ELR (cell line): ENCODE results near the gene RERE.

Source experiments
- DNase-seq: peaks from one replicate; pipeline ENCODE4 v3.0.0-alpha.2; 2015; ENCODE audit warnings: low read depth

RERE gene

GRCh38 chr1:8473891-8474300, 343.5 kb downstream of the RERE start:
- DNase-seq, result no peak

- no peak for DNase-seq
Observed at GRCh38 chr1:8473121-8473875, 344.1 kb downstream of the RERE start.

GRCh38 chr1:8472668-8473067, 344.8 kb downstream of the RERE start:
- no peak for DNase-seq

GRCh38 chr1:8471451-8471850, 346.0 kb downstream of the RERE start:
- no peak for DNase-seq

- no peak for DNase-seq
Observed at GRCh38 chr1:8468751-8469150, 348.7 kb downstream of the RERE start.

- no peak for DNase-seq
Observed at GRCh38 chr1:8467308-8467707, 350.1 kb downstream of the RERE start.

- DNase-seq, result no peak
Observed at GRCh38 chr1:8465692-8466091, 351.7 kb downstream of the RERE start.

- DNase-seq, result no peak
Observed at GRCh38 chr1:8465013-8465412, 352.4 kb downstream of the RERE start.

- no peak for DNase-seq
Observed at GRCh38 chr1:8464377-8464776, 353.1 kb downstream of the RERE start.

GRCh38 chr1:8463144-8463927, 354.1 kb downstream of the RERE start:
- DNase-seq, result peak; percentile 61

- DNase-seq, result no peak
Observed at GRCh38 chr1:8462371-8462892, 355.0 kb downstream of the RERE start.

- DNase-seq, result no peak
Observed at GRCh38 chr1:8461351-8462110, 355.9 kb downstream of the RERE start.

- no peak for DNase-seq
Observed at GRCh38 chr1:8460784-8461183, 356.7 kb downstream of the RERE start.

- DNase-seq, result no peak
Observed at GRCh38 chr1:8460132-8460544, 357.3 kb downstream of the RERE start.

GRCh38 chr1:8458607-8459006, 358.8 kb downstream of the RERE start:
- DNase-seq, result no peak

GRCh38 chr1:8457760-8458381, 359.6 kb downstream of the RERE start:
- no peak for DNase-seq

GRCh38 chr1:8456991-8457390, 360.4 kb downstream of the RERE start:
- DNase-seq, result no peak

- peak; percentile 75 for DNase-seq
Observed at GRCh38 chr1:8456308-8456912, 361.0 kb downstream of the RERE start.

- DNase-seq, result peak; percentile 18
Observed at GRCh38 chr1:8455700-8456307, 361.6 kb downstream of the RERE start.

GRCh38 chr1:8450312-8450711, 367.1 kb downstream of the RERE start:
- no peak for DNase-seq
